OCI-LY7 (cell line): ENCODE results near the gene DMD. TPM values are rescaled to one million over a fixed set of nuclear protein-coding genes. Genes with fewer than 3 reads are reported as not detected.

Source experiments
- BruUV-seq: library from RNA; stranded (reverse); fragments of 400-500 nt; replicated peaks from 2 replicates; lab custom pipeline; 2021; lab: Mats Ljungman, UMichigan
- CTCF ChIA-PET: fragments of 300-600 bp; sonication (Branson Sonifier 250); formaldehyde crosslinking; loops from one replicate; lab custom pipeline; 2022; ENCODE audit warnings: antibody characterized with exemption; ENCODE audit not compliant: unreplicated experiment; lab: Charles Lee
- POLR2A ChIA-PET: fragments of 300-600 bp; sonication (Branson Sonifier 250); formaldehyde crosslinking; loops from one replicate; lab custom pipeline; 2022; ENCODE audit warnings: antibody characterized with exemption; lab: Charles Lee
- DNase-seq: peaks from one replicate; pipeline ENCODE4 v3.0.0-alpha.2; 2015; ENCODE audit warnings: low spot score
- H2AFZ ChIP-seq: fragments of 200-600 bp; sonication (generic), shearing (Covaris generic); 2 replicates; pipeline ENCODE4 v1.6.1; 2014; ENCODE audit warnings: mild to moderate bottlenecking, antibody characterized with exemption, low read length, moderate library complexity
- H3K27ac ChIP-seq: fragments of 200-600 bp; sonication (generic); 2 replicates; pipeline ENCODE4 v1.5.1; 2014; ENCODE audit warnings: mixed run types, low read depth, mild to moderate bottlenecking, moderate library complexity, low read length, inconsistent platforms; ENCODE audit not compliant: poor library complexity, severe bottlenecking
- H3K36me3 ChIP-seq: fragments of 200-600 bp; sonication (generic); 2 replicates; pipeline ENCODE4 v1.6.1; 2014; ENCODE audit warnings: mild to moderate bottlenecking, antibody characterized with exemption, low read length, moderate library complexity, mixed read lengths; ENCODE audit not compliant: insufficient read depth
- H3K4me1 ChIP-seq: fragments of 200-600 bp; sonication (generic); 2 replicates; pipeline ENCODE4 v1.5.1; 2014; ENCODE audit warnings: mild to moderate bottlenecking, low read length; ENCODE audit not compliant: insufficient read depth, poor library complexity, severe bottlenecking
- H3K4me2 ChIP-seq: fragments of 200-600 bp; sonication (generic); 2 replicates; pipeline ENCODE4 v1.6.1; 2014; ENCODE audit warnings: mild to moderate bottlenecking, low read length
- H3K4me3 ChIP-seq: fragments of 200-600 bp; sonication (generic); 2 replicates; pipeline ENCODE4 v1.5.1; 2014; ENCODE audit warnings: mild to moderate bottlenecking, low read depth, low read length; ENCODE audit not compliant: poor library complexity, severe bottlenecking
- H3K79me2 ChIP-seq: fragments of 200-600 bp; sonication (generic); 2 replicates; pipeline ENCODE4 v1.6.1; 2016; ENCODE audit warnings: low read depth, mild to moderate bottlenecking, low read length, moderate library complexity, mixed read lengths; ENCODE audit not compliant: insufficient read depth
- H3K9me2 ChIP-seq: fragments of 200-600 bp; sonication (generic); 2 replicates; pipeline ENCODE4 v1.6.1; 2016; ENCODE audit warnings: mild to moderate bottlenecking, low read length, mixed read lengths; ENCODE audit not compliant: insufficient read depth
- H3K9me3 ChIP-seq: fragments of 200-600 bp; sonication (generic); 2 replicates; pipeline ENCODE4 v1.6.1; 2014; ENCODE audit warnings: mild to moderate bottlenecking, mixed run types, low read length, mixed read lengths
- H4K20me1 ChIP-seq: fragments of 200-600 bp; sonication (generic); 2 replicates; pipeline ENCODE4 v1.6.1; 2014; ENCODE audit warnings: mild to moderate bottlenecking, antibody characterized with exemption, low read length, moderate library complexity, mixed read lengths; ENCODE audit not compliant: insufficient read depth
- CTCF ChIP-seq: fragments of 200-600 bp; sonication (generic); conservative IDR thresholded peaks from 2 replicates; pipeline ENCODE4 v1.5.1; 2014; ENCODE audit warnings: mild to moderate bottlenecking, antibody characterized with exemption, low read length, moderate library complexity, mixed read lengths
- EZH2phosphoT487 ChIP-seq: fragments of 200-600 bp; sonication (generic); IDR thresholded peaks from 2 replicates; pipeline ENCODE4 v1.6.1; 2018; ENCODE audit warnings: low read depth, borderline replicate concordance, mild to moderate bottlenecking, mixed run types, antibody characterized with exemption, low read length, moderate library complexity, mixed read lengths
- intact Hi-C: fragments of 100-400 bp; cut with micrococcal nuclease; formaldehyde crosslinking; loops from one replicate; pipeline ENCODE4 v1.10.0; 2022; ENCODE audit not compliant: unreplicated experiment
- total RNA-seq, 2 experiments: library from RNA; depleted of rRNA in 1 of 2; stranded (reverse); fragments of >200 nt in 1 of 2; shearing (Covaris generic) in 1 of 2; gene quantifications; 2 replicates each; pipeline ENCODE4 v1.2.3, GENCODE V29; 2014 to 2022

Gene DMD
- total RNA-seq, 2 experiments from 2014 or later = 20.5 to 61.4 TPM

- no peaks in the 10 kb centered on the region for H3K9me2 ChIP-seq
Measured at GRCh38 chrX:31340587-31340986, 1870.8 kb downstream of the DMD start.

GRCh38 chrX:31338991-31339350 lies 1872.4 kb downstream of the DMD start:
- Histone ChIP-seq H3K9me3 (no peaks in the 10 kb centered on the region), H3K9me2 (no peaks in the 10 kb centered on the region), H4K20me1 (no peaks in the 10 kb centered on the region), H3K27ac (no peak overlapping the region), H3K79me2 (no peaks in the 10 kb centered on the region), H3K4me2 (no peak overlapping the region), H3K4me3 (no peak overlapping the region), H2AFZ (no peak overlapping the region), H3K36me3 (no peaks in the 10 kb centered on the region), H3K4me1 (no peaks in the 10 kb centered on the region)
- TF ChIP-seq CTCF = no peak
- no peak for TF ChIP-seq EZH2phosphoT487
- intact Hi-C loops = no loop called here
- DNase-seq = no peak
- ChIA-PET CTCF (no interaction called here), POLR2A (interaction anchor here (0.6 to 0.7 kb wide), 3 partner anchors 23 to 678 kb away, joined by 3 to 5 read pairs (median 4); no protein-coding TSS in a partner anchor)
- no TSS peak for BruUV-seq

More at GRCh38 chrX:31340587-31340986, 1870.8 kb downstream of the DMD start:
- no peak overlapping the region for H3K27ac ChIP-seq
- H2AFZ ChIP-seq = no peak overlapping the region
- no peaks in the 10 kb centered on the region for H3K36me3 ChIP-seq
- no TSS peak for BruUV-seq
- ChIA-PET CTCF (no interaction called here), POLR2A (interaction anchor here (1.2 kb wide), 1 partner anchor 12 kb away, joined by 4 read pairs; no protein-coding TSS in a partner anchor)
- H3K4me3 ChIP-seq = no peak overlapping the region
- H3K79me2 ChIP-seq = no peaks in the 10 kb centered on the region
- intact Hi-C loops = no loop called here
- H3K4me2 ChIP-seq = no peak overlapping the region
- no peaks in the 10 kb centered on the region for H3K9me3 ChIP-seq
- no peak for DNase-seq
- no peak for TF ChIP-seq EZH2phosphoT487
- TF ChIP-seq CTCF = no peak
- no peaks in the 10 kb centered on the region for H4K20me1 ChIP-seq
- no peaks in the 10 kb centered on the region for H3K4me1 ChIP-seq

DNA sequence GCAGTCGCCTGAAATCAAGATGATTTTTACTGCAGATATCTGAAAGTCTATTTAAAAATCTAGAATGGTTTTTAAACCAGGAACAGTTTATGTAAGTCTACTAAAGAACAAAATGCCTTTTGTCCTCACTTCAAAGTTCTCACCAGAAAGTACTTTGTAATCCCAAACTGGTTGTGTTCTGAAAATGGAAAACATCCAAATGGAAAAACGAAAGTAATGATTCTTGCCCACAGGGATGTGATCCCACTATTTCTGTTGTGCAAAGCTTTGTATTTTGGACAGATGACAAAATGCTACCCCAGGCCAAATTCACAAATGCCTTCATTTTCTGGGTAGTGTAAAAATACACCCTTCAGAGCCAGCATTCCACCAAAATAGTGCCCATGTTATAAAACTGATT lies 1874.0 kb downstream of the DMD start:
- H3K27ac ChIP-seq = no peak overlapping the region
- BruUV-seq = no TSS peak
- H3K4me1 ChIP-seq = no peaks in the 10 kb centered on the region
- H3K9me2 ChIP-seq = no peaks in the 10 kb centered on the region
- DNase-seq = no peak
- H3K79me2 ChIP-seq = no peaks in the 10 kb centered on the region
- H3K9me3 ChIP-seq = no peaks in the 10 kb centered on the region
- POLR2A ChIA-PET = interaction anchor here (0.5 kb wide), 1 partner anchor 214 kb away, joined by 3 read pairs; no protein-coding TSS in a partner anchor
- no peak overlapping the region for H3K4me3 ChIP-seq
- intact Hi-C loops = no loop called here
- CTCF ChIA-PET = no interaction called here
- no peak overlapping the region for H3K4me2 ChIP-seq
- no peak for TF ChIP-seq CTCF
- H3K36me3 ChIP-seq = no peaks in the 10 kb centered on the region
- no peaks in the 10 kb centered on the region for H4K20me1 ChIP-seq
- H2AFZ ChIP-seq = no peak overlapping the region
